WERI-Rb-1 (cell line): ENCODE data around the gene XRCC1.

Source experiments
- DNase-seq: peaks from one replicate; pipeline ENCODE4 v3.0.0-alpha.2; 2020
- H3K27ac ChIP-seq: fragments of 250-450 bp; sonication (Bioruptor Pico); 2 replicates; pipeline ENCODE4 v1.5.1; 2020; ENCODE audit warnings: mild to moderate bottlenecking, moderate library complexity
- H3K27me3 ChIP-seq: fragments of 250-450 bp; sonication (Bioruptor Pico); 2 replicates; pipeline ENCODE4 v1.5.1; 2021; ENCODE audit warnings: mild to moderate bottlenecking, low read depth, moderate library complexity; ENCODE audit not compliant: insufficient read depth, severe bottlenecking
- H3K36me3 ChIP-seq: fragments of 250-450 bp; sonication (Bioruptor Pico); 2 replicates; pipeline ENCODE4 v1.5.1; 2020; ENCODE audit warnings: mild to moderate bottlenecking, moderate library complexity
- H3K4me3 ChIP-seq: 2 replicates; pipeline ENCODE4 v1.5.1; 2011; ENCODE audit warnings: low read depth, mild to moderate bottlenecking, control low read depth, low read length
- H3K9me3 ChIP-seq: fragments of 250-450 bp; sonication (Bioruptor Pico); 2 replicates; pipeline ENCODE4 v1.5.1; 2021; ENCODE audit warnings: mild to moderate bottlenecking, moderate library complexity; ENCODE audit not compliant: severe bottlenecking
- CTCF ChIP-seq: IDR thresholded peaks from 2 replicates; pipeline ENCODE4 v1.5.1; 2011; ENCODE audit warnings: low read depth, mild to moderate bottlenecking, control low read depth, inconsistent platforms, low read length

The XRCC1 gene

GRCh38 chr19:43575955-43576878 lies 890 bp upstream of the XRCC1 start:
- H3K27me3 ChIP-seq: no peaks in the 10 kb centered on the region
- peak overlapping the region; percentile 76 for H3K27ac ChIP-seq
- H3K36me3 ChIP-seq: peaks cover 25% of the 10 kb centered on the region
- no peak for TF ChIP-seq CTCF
- no peaks in the 10 kb centered on the region for H3K9me3 ChIP-seq
- no peak for DNase-seq
- peak overlapping the region; percentile 36 for H3K4me3 ChIP-seq

- peaks cover 34% of the 10 kb centered on the region for H3K36me3 ChIP-seq
- H3K27me3 ChIP-seq: no peaks in the 10 kb centered on the region
- peak overlapping the region; percentile 100 for H3K4me3 ChIP-seq
- H3K9me3 ChIP-seq: no peaks in the 10 kb centered on the region
- no peak for TF ChIP-seq CTCF
- DNase-seq: peak; percentile 23
- H3K27ac ChIP-seq: peak overlapping the region; percentile 92
Observed at GRCh38 chr19:43574424-43575155, 737 bp downstream of the XRCC1 start.

- no peaks in the 10 kb centered on the region for H3K9me3 ChIP-seq
- no peaks in the 10 kb centered on the region for H3K27me3 ChIP-seq
- DNase-seq: no peak
- no peak overlapping the region for H3K4me3 ChIP-seq
- no peak overlapping the region for H3K27ac ChIP-seq
- no peak for TF ChIP-seq CTCF
- H3K36me3 ChIP-seq: peaks cover 40% of the 10 kb centered on the region
Observed at GRCh38 chr19:43572171-43572588, 3.1 kb downstream of the XRCC1 start.

GRCh38 chr19:43570174-43570791 lies 5.0 kb downstream of the XRCC1 start:
- Histone ChIP-seq H3K27me3 (no peaks in the 10 kb centered on the region), H3K27ac (no peak overlapping the region), H3K36me3 (peaks cover 40% of the 10 kb centered on the region), H3K4me3 (no peak overlapping the region), H3K9me3 (no peaks in the 10 kb centered on the region)
- no peak for TF ChIP-seq CTCF
- no peak for DNase-seq

- H3K36me3 ChIP-seq: peaks cover 44% of the 10 kb centered on the region
- H3K4me3 ChIP-seq: no peak overlapping the region
- H3K9me3 ChIP-seq: no peaks in the 10 kb centered on the region
- DNase-seq: no peak
- no peak for TF ChIP-seq CTCF
- H3K27ac ChIP-seq: no peak overlapping the region
- H3K27me3 ChIP-seq: no peaks in the 10 kb centered on the region
Observed at GRCh38 chr19:43569657-43570056, 5.7 kb downstream of the XRCC1 start.
